HCT116 (cell line): ENCODE data around the gene RNF113B.

Experiments used
- FOSL1 ChIP-seq: IDR thresholded peaks from 2 replicates; pipeline ENCODE4 v1.6.1; 2012; ENCODE audit warnings: low read depth
- MAX ChIP-seq: IDR thresholded peaks from 2 replicates; pipeline ENCODE4 v1.6.1; 2012
- POLR2A ChIP-seq: IDR thresholded peaks from 2 replicates; pipeline ENCODE4 v1.7.0; 2011; ENCODE audit warnings: borderline replicate concordance; ENCODE audit not compliant: insufficient read depth, insufficient read length; ENCODE audit errors: extremely low read depth
- TF ChIP-seq, protein P1 (sequence below), 3 experiments: fragments of 200-600 bp in 1 of 3; sonication (generic) in 1 of 3; IDR thresholded peaks in 2 of 3; conservative IDR thresholded peaks in 1 of 3; 2 replicates each; pipeline ENCODE4 v1.5.1; 2012 to 2017; ENCODE audit warnings: low read depth in 2 of 3, low read length in 2 of 3, antibody characterized with exemption in 1 of 3, borderline replicate concordance in 1 of 3, control low read depth in 1 of 3, mild to moderate bottlenecking in 1 of 3, mixed read lengths in 1 of 3, mixed run types in 1 of 3, moderate library complexity in 1 of 3; ENCODE audit not compliant: insufficient read depth in 1 of 3

DNA sequence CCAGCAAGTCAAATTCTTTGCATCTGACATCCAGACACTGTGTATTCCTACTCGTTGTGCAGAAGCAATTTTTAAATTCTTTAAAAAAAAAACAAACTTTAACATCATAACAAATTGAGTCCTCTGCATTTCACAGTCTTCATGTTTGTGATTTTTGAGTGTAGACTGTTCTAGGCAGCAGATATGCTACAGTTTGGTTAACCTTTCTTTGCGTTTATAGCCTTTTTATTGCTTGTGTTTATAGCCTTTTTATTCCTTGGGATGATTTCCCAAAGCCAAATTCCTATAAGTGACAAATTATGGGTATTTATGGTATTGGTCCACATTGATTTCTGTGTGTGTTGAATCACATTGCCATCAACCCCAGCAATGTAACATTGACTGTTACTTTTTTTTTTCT, 14.9 kb upstream of the RNF113B start:
- TF ChIP-seq FOSL1 (no peak), MAX (no peak), POLR2A (no peak)
- TF ChIP-seq, protein P1, sequence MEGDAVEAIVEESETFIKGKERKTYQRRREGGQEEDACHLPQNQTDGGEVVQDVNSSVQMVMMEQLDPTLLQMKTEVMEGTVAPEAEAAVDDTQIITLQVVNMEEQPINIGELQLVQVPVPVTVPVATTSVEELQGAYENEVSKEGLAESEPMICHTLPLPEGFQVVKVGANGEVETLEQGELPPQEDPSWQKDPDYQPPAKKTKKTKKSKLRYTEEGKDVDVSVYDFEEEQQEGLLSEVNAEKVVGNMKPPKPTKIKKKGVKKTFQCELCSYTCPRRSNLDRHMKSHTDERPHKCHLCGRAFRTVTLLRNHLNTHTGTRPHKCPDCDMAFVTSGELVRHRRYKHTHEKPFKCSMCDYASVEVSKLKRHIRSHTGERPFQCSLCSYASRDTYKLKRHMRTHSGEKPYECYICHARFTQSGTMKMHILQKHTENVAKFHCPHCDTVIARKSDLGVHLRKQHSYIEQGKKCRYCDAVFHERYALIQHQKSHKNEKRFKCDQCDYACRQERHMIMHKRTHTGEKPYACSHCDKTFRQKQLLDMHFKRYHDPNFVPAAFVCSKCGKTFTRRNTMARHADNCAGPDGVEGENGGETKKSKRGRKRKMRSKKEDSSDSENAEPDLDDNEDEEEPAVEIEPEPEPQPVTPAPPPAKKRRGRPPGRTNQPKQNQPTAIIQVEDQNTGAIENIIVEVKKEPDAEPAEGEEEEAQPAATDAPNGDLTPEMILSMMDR (IDR thresholded peaks at IDR 0.05 in 2 of 3, conservative IDR thresholded peaks at IDR 0.05 in 1 of 3; ENCODE audit: borderline replicate concordance in 1 of 3, insufficient read depth in 1 of 3, low read depth in 2 of 3, low read length in 2 of 3) = no peak
